ENCODE measurements around the gene SLC25A24.
"Not testable (repeated sequence)": the region's sequence is repeated elsewhere in the genome, so short reads cannot be mapped to it uniquely, and the experiment has no call there.

Gene SLC25A24

GRCh38 chr1:108227772-108228171 lies 27.6 kb upstream of the SLC25A24 start:
- not testable (repeated sequence) for H3K9ac ChIP-seq (ENCODE audit: low read length); H3K4me2 ChIP-seq (ENCODE audit: low read length); H2AFZ ChIP-seq (ENCODE audit: low read length); H3K9me3 ChIP-seq (ENCODE audit: low read length); H3K27me3 ChIP-seq (ENCODE audit: insufficient read depth, low read length); H3K36me3 ChIP-seq (ENCODE audit: insufficient read depth, low read length); H3K27ac ChIP-seq (ENCODE audit: low read depth, low read length, poor library complexity, severe bottlenecking); H3K79me2 ChIP-seq (ENCODE audit: insufficient read depth, low read length); H3K4me3 ChIP-seq (ENCODE audit: low read depth, low read length, poor library complexity, severe bottlenecking); H4K20me1 ChIP-seq (ENCODE audit: insufficient read depth, low read length); H3K9me2 ChIP-seq (ENCODE audit: low read depth, low read length); H3K4me1 ChIP-seq (ENCODE audit: insufficient read depth, low read length, severe bottlenecking); H3F3A ChIP-seq (ENCODE audit: insufficient read depth, low read length)

GRCh38 chr1:108226855-108227254 lies 26.7 kb upstream of the SLC25A24 start:
- H3K4me2 ChIP-seq (ENCODE audit: low read length); H4K20me1 ChIP-seq (ENCODE audit: insufficient read depth, low read length); H3K27me3 ChIP-seq (ENCODE audit: insufficient read depth, low read length); H2AFZ ChIP-seq (ENCODE audit: low read length); H3F3A ChIP-seq (ENCODE audit: insufficient read depth, low read length); H3K9me3 ChIP-seq (ENCODE audit: low read length); H3K79me2 ChIP-seq (ENCODE audit: insufficient read depth, low read length); H3K9ac ChIP-seq (ENCODE audit: low read length); H3K27ac ChIP-seq (ENCODE audit: low read depth, low read length, poor library complexity, severe bottlenecking); H3K36me3 ChIP-seq (ENCODE audit: insufficient read depth, low read length); H3K4me3 ChIP-seq (ENCODE audit: low read depth, low read length, poor library complexity, severe bottlenecking); H3K9me2 ChIP-seq (ENCODE audit: low read depth, low read length); H3K4me1 ChIP-seq (ENCODE audit: insufficient read depth, low read length, severe bottlenecking): not testable (repeated sequence)

DNA sequence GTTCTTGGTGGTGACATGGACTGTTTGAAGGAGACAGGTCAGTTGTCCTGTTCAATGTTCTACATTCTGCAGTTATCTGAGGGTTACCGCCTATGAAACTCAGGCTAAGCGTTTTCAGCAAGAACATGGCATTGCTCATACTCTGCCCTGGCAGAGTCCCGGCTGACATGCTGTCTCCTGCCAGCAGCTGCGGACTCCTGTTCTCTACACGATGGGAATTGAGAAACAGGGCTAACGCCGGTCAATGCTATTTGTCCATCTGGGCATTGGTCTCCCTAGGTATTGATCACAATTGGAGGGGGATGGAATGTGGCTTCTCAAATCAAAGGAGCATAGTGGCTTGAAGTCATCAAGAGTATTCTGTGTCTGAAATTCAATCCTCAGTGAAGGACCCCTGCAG lies 23.1 kb upstream of the SLC25A24 start:
- not testable (repeated sequence) for H3F3A ChIP-seq (ENCODE audit: insufficient read depth, low read length); H3K4me2 ChIP-seq (ENCODE audit: low read length); H3K9me2 ChIP-seq (ENCODE audit: low read depth, low read length); H3K36me3 ChIP-seq (ENCODE audit: insufficient read depth, low read length); H4K20me1 ChIP-seq (ENCODE audit: insufficient read depth, low read length); H3K9me3 ChIP-seq (ENCODE audit: low read length); H3K4me3 ChIP-seq (ENCODE audit: low read depth, low read length, poor library complexity, severe bottlenecking); H3K27me3 ChIP-seq (ENCODE audit: insufficient read depth, low read length); H3K4me1 ChIP-seq (ENCODE audit: insufficient read depth, low read length, severe bottlenecking); H2AFZ ChIP-seq (ENCODE audit: low read length); H3K79me2 ChIP-seq (ENCODE audit: insufficient read depth, low read length); H3K9ac ChIP-seq (ENCODE audit: low read length); H3K27ac ChIP-seq (ENCODE audit: low read depth, low read length, poor library complexity, severe bottlenecking)

- H3K9ac ChIP-seq (ENCODE audit: low read length); H3K4me2 ChIP-seq (ENCODE audit: low read length): not testable (repeated sequence)
Observed at GRCh38 chr1:108217515-108218174, 17.5 kb upstream of the SLC25A24 start.

GRCh38 chr1:108217007-108217406 lies 16.9 kb upstream of the SLC25A24 start:
- H3F3A ChIP-seq (ENCODE audit: insufficient read depth, low read length); H3K9ac ChIP-seq (ENCODE audit: low read length); H3K9me3 ChIP-seq (ENCODE audit: low read length); H4K20me1 ChIP-seq (ENCODE audit: insufficient read depth, low read length); H3K4me2 ChIP-seq (ENCODE audit: low read length); H3K27me3 ChIP-seq (ENCODE audit: insufficient read depth, low read length); H3K27ac ChIP-seq (ENCODE audit: low read depth, low read length, poor library complexity, severe bottlenecking); H3K4me3 ChIP-seq (ENCODE audit: low read depth, low read length, poor library complexity, severe bottlenecking); H3K4me1 ChIP-seq (ENCODE audit: insufficient read depth, low read length, severe bottlenecking); H3K79me2 ChIP-seq (ENCODE audit: insufficient read depth, low read length); H3K9me2 ChIP-seq (ENCODE audit: low read depth, low read length); H2AFZ ChIP-seq (ENCODE audit: low read length); H3K36me3 ChIP-seq (ENCODE audit: insufficient read depth, low read length): not testable (repeated sequence)

More at GRCh38 chr1:108217515-108218174, 17.5 kb upstream of the SLC25A24 start:
- not testable (repeated sequence) for H3K79me2 ChIP-seq (ENCODE audit: insufficient read depth, low read length); H3F3A ChIP-seq (ENCODE audit: insufficient read depth, low read length); H3K36me3 ChIP-seq (ENCODE audit: insufficient read depth, low read length); H4K20me1 ChIP-seq (ENCODE audit: insufficient read depth, low read length); H3K9me2 ChIP-seq (ENCODE audit: low read depth, low read length); H2AFZ ChIP-seq (ENCODE audit: low read length); H3K4me1 ChIP-seq (ENCODE audit: insufficient read depth, low read length, severe bottlenecking); H3K27me3 ChIP-seq (ENCODE audit: insufficient read depth, low read length); H3K4me3 ChIP-seq (ENCODE audit: low read depth, low read length, poor library complexity, severe bottlenecking); H3K27ac ChIP-seq (ENCODE audit: low read depth, low read length, poor library complexity, severe bottlenecking); H3K9me3 ChIP-seq (ENCODE audit: low read length)

DNA sequence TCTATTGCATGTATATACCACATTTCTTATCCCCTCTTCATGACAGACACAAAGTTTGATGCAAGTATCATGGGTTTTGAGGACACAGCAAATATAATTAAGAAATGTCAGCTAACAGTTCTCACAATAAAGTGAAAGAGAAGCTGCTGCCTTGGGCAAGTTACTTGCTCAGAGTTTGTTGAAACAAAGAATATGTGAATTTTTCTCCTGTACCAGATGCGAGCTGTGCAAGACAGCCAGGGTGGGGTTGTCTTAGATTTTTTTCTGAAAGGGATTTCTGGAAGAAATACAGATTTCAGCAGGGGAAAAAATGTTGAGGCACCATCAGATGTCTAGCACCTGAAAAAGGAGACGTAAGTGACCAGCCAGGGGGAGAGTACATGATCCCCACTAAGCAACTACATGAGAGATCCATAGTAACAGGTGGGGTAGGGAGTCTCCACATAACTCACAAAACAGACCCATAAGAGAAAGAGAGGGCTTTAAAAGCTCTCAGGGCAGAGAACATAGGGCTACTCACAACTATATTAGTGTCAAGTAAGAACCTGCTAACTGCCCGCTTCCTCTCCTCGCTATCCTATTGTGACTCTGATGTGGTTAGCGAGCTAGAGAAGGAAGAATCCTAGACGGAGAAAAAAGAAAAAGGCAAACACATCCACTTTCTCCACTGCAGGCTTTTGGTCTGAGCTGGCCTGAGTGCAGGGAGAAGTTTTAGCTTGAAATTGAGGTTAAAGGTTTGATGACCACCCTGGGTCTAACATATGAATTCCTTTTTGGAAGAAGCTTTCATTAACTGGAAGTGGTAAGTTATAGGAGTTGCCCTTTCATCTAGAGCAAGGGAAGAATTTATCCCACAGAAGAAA lies 16.1 kb upstream of the SLC25A24 start:
- not testable (repeated sequence) for H3K27me3 ChIP-seq (ENCODE audit: insufficient read depth, low read length); H3K9me2 ChIP-seq (ENCODE audit: low read depth, low read length); H3K4me2 ChIP-seq (ENCODE audit: low read length); H3K27ac ChIP-seq (ENCODE audit: low read depth, low read length, poor library complexity, severe bottlenecking); H3F3A ChIP-seq (ENCODE audit: insufficient read depth, low read length); H2AFZ ChIP-seq (ENCODE audit: low read length); H3K9ac ChIP-seq (ENCODE audit: low read length); H3K9me3 ChIP-seq (ENCODE audit: low read length); H3K4me1 ChIP-seq (ENCODE audit: insufficient read depth, low read length, severe bottlenecking); H3K36me3 ChIP-seq (ENCODE audit: insufficient read depth, low read length); H4K20me1 ChIP-seq (ENCODE audit: insufficient read depth, low read length); H3K4me3 ChIP-seq (ENCODE audit: low read depth, low read length, poor library complexity, severe bottlenecking); H3K79me2 ChIP-seq (ENCODE audit: insufficient read depth, low read length)

Data from OCI-LY1 (cell line).